ENCODE results near the gene PRUNE2. TPM values are rescaled to one million over a fixed set of nuclear protein-coding genes. Genes with fewer than 3 reads are reported as not detected.

The PRUNE2 gene
- total RNA-seq, 1 donor from 2014 or later: 4.3 TPM

- no peak overlapping the region for H3K27ac Mint-ChIP-seq (ENCODE audit: unreplicated experiment)
- no peak overlapping the region for H3K4me3 Mint-ChIP-seq
- no peaks in the 10 kb centered on the region for H3K9me3 Mint-ChIP-seq
- H3K27me3 Mint-ChIP-seq (ENCODE audit: low read depth): peaks cover 9% of the 10 kb centered on the region
- H3K36me3 Mint-ChIP-seq (ENCODE audit: low read depth): no peaks in the 10 kb centered on the region
- no peak for TF ChIP-seq CTCF (conservative IDR thresholded peaks at IDR 0.05)
- no peak for DNase-seq (ENCODE audit: low read depth, low spot score)
- peaks cover 18% of the 10 kb centered on the region for H3K4me1 Mint-ChIP-seq
These were observed 10.7 kb downstream of the PRUNE2 start for GRCh38 chr9:76895186-76895585.

- no peak overlapping the region for H3K4me3 Mint-ChIP-seq
- peaks cover 18% of the 10 kb centered on the region for H3K4me1 Mint-ChIP-seq
- H3K9me3 Mint-ChIP-seq: no peaks in the 10 kb centered on the region
- no peak for DNase-seq (ENCODE audit: low read depth, low spot score)
- TF ChIP-seq CTCF (conservative IDR thresholded peaks at IDR 0.05): no peak
- H3K36me3 Mint-ChIP-seq (ENCODE audit: low read depth): no peaks in the 10 kb centered on the region
- peaks cover 3% of the 10 kb centered on the region for H3K27me3 Mint-ChIP-seq (ENCODE audit: low read depth)
- no peak overlapping the region for H3K27ac Mint-ChIP-seq (ENCODE audit: unreplicated experiment)
These were observed 11.7 kb downstream of the PRUNE2 start for GRCh38 chr9:76894198-76894597.

GRCh38 chr9:76893395-76893932 is 12.4 kb downstream of the PRUNE2 start:
- Mint-ChIP-seq H3K27ac (ENCODE audit: unreplicated experiment) (no peak overlapping the region), H3K4me3 (no peak overlapping the region), H3K27me3 (ENCODE audit: low read depth) (peaks cover 3% of the 10 kb centered on the region), H3K4me1 (peaks cover 18% of the 10 kb centered on the region), H3K36me3 (ENCODE audit: low read depth) (no peaks in the 10 kb centered on the region), H3K9me3 (no peaks in the 10 kb centered on the region)
- TF ChIP-seq CTCF (conservative IDR thresholded peaks at IDR 0.05): no peak
- DNase-seq (ENCODE audit: low read depth, low spot score): no peak

DNA sequence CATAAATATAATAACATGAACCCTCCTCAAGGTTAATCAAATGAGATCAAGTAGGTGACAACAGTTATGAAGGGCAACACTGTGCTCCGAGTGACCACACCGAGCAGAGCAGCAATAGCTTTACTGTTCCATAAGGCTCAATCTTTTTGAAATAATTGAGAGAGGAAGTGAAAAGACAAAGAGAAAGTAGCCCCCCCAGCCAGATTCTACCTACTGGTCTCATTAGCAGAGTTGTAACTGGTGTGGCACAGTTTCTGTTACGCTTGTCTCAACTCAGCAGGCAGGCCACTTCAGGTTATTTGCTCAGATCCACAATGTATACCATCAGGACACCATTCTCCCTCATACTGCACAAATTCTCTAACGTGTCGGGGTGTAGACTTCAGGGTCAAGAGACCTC is 14.0 kb downstream of the PRUNE2 start:
- Mint-ChIP-seq H3K27me3 (ENCODE audit: low read depth) (peaks cover 1% of the 10 kb centered on the region), H3K36me3 (ENCODE audit: low read depth) (no peaks in the 10 kb centered on the region), H3K27ac (ENCODE audit: unreplicated experiment) (no peak overlapping the region), H3K9me3 (peaks cover 3% of the 10 kb centered on the region), H3K4me3 (no peak overlapping the region), H3K4me1 (peaks cover 29% of the 10 kb centered on the region)
- DNase-seq (ENCODE audit: low read depth, low spot score): no peak
- TF ChIP-seq CTCF (conservative IDR thresholded peaks at IDR 0.05): no peak

DNA sequence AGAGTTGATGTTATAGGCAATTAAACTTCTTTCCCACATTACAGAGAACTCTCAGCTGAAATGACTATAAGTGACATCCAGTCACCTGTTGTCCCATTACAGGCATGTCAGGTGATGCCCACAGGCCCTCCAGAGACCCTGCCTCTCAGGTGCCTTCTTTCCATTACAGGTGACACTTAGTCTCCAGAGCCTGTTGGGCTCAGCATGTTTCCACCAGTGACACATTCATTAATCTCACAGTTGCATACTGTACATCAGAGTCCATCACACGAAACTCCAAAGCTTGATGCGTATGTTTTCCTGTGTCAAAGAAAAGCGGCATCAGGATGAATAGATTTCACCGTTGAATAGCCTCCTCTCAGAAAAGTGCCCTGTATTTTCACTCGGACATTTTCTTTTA is 14.6 kb downstream of the PRUNE2 start:
- no peak for DNase-seq (ENCODE audit: low read depth, low spot score)
- Mint-ChIP-seq H3K27me3 (ENCODE audit: low read depth) (no peaks in the 10 kb centered on the region), H3K36me3 (ENCODE audit: low read depth) (no peaks in the 10 kb centered on the region), H3K27ac (ENCODE audit: unreplicated experiment) (no peak overlapping the region), H3K9me3 (peaks cover 3% of the 10 kb centered on the region), H3K4me3 (no peak overlapping the region), H3K4me1 (peaks cover 29% of the 10 kb centered on the region)
- TF ChIP-seq CTCF (conservative IDR thresholded peaks at IDR 0.05): no peak

All from neural crest cell (in vitro differentiated cells).